GM04504 (cell line): ENCODE measurements around the gene TNIK.
"Not testable (repeated sequence)": the region's sequence is repeated elsewhere in the genome, so short reads cannot be mapped to it uniquely, and the experiment has no call there.

Experiments used
- DNase-seq: peaks from one replicate; pipeline ENCODE4 v3.0.0-alpha.2; 2012; ENCODE audit warnings: low read depth

Gene TNIK

GRCh38 chr3:171255236-171255806 lies 204.9 kb downstream of the TNIK start:
- DNase-seq: no peak

- no peak for DNase-seq
Measured at GRCh38 chr3:171254315-171254714, 205.9 kb downstream of the TNIK start.

GRCh38 chr3:171251835-171252234 lies 208.4 kb downstream of the TNIK start:
- no peak for DNase-seq

DNA sequence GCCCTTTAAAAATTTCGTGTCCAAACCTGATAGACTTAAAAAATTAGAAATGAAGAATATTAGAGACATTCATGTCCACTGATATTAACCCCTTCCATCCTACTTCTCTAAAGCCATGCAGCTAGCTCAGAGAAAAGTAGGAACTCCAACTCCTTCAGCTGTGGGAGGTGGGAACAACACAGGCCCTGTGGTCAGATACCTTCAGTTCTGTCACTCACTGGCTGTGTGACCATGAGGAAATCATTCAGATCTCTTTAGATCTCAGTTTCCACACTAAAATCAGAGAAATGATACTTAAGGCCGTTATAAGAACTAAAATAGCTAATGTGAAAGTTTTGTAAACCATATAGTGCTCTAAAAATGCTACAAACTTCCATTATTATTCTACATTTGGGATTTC lies 209.8 kb downstream of the TNIK start:
- no peak for DNase-seq

GRCh38 chr3:171249245-171249644 lies 211.0 kb downstream of the TNIK start:
- no peak for DNase-seq

- DNase-seq: no peak
Measured at GRCh38 chr3:171248426-171249111, 211.6 kb downstream of the TNIK start.

GRCh38 chr3:171245796-171246765 lies 214.1 kb downstream of the TNIK start:
- DNase-seq: no peak

GRCh38 chr3:171242951-171243350 lies 217.3 kb downstream of the TNIK start:
- no peak for DNase-seq

DNA sequence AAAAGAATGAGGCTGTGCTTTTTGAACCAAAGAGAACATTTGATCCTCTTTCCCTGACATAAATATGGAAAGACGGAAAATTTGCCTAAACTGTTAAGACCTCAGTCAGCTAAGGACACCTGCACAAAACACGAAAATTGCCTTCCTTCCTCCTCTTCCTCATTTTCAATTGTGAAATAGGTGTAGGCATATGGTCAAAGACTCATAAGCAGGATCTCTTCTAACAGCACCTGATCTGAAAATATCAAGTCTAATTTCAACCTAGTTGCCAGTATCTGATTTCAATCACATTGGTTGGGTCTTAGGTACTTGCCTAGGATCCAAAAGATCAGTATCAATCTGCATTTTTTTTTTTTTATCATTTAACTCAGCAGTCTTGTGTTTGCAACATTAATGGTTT lies 218.0 kb downstream of the TNIK start:
- no peak for DNase-seq

GRCh38 chr3:171241655-171242054 lies 218.6 kb downstream of the TNIK start:
- DNase-seq: not testable (repeated sequence)

- no peak for DNase-seq
Measured at GRCh38 chr3:171240504-171240835, 219.7 kb downstream of the TNIK start.

GRCh38 chr3:171239757-171240503 lies 220.3 kb downstream of the TNIK start:
- DNase-seq: no peak

DNA sequence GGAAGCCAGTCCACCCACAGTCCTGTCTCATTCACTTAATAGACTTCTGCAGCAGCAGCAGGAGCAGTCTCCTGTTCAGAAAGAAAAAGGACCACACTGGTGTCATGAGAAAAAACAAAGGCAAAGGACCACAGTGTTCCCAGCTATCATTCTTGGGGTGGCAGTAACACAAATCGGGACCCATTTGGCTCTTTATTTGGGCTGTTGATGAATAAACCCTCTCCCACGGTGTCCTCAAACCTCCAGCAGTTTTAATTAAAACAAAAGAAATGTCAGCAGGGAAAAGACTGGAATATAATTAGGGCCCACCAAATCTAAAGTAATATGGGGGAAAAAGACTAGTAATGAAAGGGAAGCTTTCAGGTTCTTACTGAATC lies 223.2 kb downstream of the TNIK start:
- no peak for DNase-seq

- no peak for DNase-seq
Measured at GRCh38 chr3:171236265-171237008, 223.8 kb downstream of the TNIK start.

GRCh38 chr3:171234298-171235010 lies 225.8 kb downstream of the TNIK start:
- DNase-seq: no peak

DNA sequence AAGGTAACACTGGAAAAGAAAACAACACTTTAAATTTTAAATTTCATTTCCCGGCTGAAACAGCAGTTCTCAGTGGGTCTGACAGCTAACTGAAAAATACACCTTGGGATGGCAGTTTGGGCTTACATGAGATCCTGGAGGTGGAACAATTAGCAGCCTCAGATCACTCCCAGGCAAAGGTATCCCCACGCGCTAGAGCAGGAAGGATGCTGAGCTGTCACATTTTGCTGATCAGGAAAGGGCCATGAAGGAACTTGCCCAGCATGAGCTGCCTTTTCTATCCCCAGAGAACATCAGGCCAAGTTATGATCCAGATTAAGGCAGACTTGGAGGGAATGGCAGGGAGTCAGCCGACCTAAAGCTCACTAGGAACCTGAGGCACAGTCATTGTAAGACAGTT lies 228.8 kb downstream of the TNIK start:
- no peak for DNase-seq

DNA sequence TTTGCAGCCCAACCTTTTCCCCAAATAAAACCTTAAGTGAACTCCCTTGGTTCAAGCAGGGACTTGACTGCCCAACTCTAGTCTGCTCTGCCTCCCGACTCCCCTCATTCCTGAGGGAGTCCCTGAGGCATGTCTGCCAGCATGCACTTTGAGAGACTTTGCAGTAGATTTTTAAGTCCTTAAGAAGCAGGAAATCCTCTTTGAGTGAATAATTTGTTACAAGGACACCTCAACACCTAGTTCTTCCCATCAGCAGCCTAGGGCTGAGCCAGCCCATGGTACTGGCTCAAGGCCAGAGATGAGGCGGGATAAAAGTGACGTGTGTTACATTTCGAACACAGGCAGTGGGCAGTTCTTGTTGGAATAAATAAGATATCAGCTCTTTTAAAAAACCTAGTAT lies 229.3 kb downstream of the TNIK start:
- DNase-seq: no peak

- DNase-seq: no peak
Measured at GRCh38 chr3:171229173-171229572, 231.0 kb downstream of the TNIK start.

DNA sequence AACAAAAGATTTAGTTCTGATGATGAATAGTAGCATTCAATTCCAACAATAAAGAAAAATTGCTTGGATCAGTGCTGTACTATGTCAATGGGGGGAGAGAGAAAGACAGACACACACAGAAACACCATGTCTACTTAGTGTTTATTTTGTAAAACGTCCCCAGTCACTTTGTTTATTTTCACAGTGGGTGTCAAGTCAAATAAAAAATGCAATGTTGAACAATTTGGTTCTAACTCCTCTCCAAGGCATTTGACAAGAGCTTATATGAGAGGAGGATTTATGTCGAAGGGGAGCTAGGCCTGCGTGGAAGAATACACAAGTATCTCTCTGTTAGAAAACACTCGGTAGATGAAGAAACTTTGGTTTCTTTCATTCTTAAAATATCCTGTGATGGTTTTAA lies 232.0 kb downstream of the TNIK start:
- no peak for DNase-seq

DNA sequence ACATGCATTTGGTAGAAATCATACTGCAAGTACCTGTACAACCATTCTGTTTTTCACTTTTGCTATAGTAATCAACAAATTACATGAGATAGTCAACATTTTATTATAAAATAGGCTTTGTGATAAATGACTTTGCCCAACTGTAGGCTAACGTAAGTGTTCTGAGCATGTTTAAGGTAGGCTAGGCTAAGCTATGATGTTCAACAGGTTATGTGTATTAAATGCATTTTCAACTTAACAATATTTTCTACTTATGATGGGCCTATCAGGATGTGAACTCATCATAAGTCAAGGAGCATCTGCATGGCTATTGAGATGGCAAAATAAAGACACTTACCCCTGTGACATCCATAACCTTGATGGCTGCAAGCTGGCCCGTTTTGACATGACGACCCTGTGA lies 232.4 kb downstream of the TNIK start:
- no peak for DNase-seq

GRCh38 chr3:171227359-171227758 lies 232.8 kb downstream of the TNIK start:
- no peak for DNase-seq
